HEK293 (cell line): Measurements from ENCODE around the gene NOS1AP.

ENCODE experiments used
- BCL11A ChIP-seq: fragments of 450-650 bp; formaldehyde crosslinking; IDR thresholded peaks from 2 replicates; pipeline ENCODE4 v1.5.1; 2016; ENCODE audit warnings: low read depth, missing biosample characterization, missing genetic modification characterization
- REPIN1 ChIP-seq: fragments of 450-650 bp; formaldehyde crosslinking; IDR thresholded peaks from 2 replicates; pipeline ENCODE4 v1.5.1; 2017; ENCODE audit warnings: missing biosample characterization, missing genetic modification characterization, low read depth
- ZBTB1 ChIP-seq: fragments of 450-650 bp; formaldehyde crosslinking; IDR thresholded peaks from 2 replicates; pipeline ENCODE4 v1.5.1; 2016; ENCODE audit warnings: missing biosample characterization, missing genetic modification characterization
- ZBTB44 ChIP-seq: fragments of 450-650 bp; IDR thresholded peaks from 2 replicates; pipeline ENCODE4 v1.5.1; 2018; ENCODE audit warnings: missing biosample characterization, mild to moderate bottlenecking, missing genetic modification characterization
- ZBTB7A ChIP-seq: fragments of 450-650 bp; formaldehyde crosslinking; IDR thresholded peaks from 2 replicates; pipeline ENCODE4 v1.5.1; 2016; ENCODE audit warnings: low read depth, missing biosample characterization, missing genetic modification characterization
- ZNF501 ChIP-seq: fragments of 450-650 bp; formaldehyde crosslinking; IDR thresholded peaks from 2 replicates; pipeline ENCODE4 v1.5.1; 2016; ENCODE audit warnings: missing biosample characterization, missing genetic modification characterization
- ZNF670 ChIP-seq: fragments of 450-650 bp; formaldehyde crosslinking; IDR thresholded peaks from 2 replicates; pipeline ENCODE4 v1.5.1; 2016; ENCODE audit warnings: missing biosample characterization, missing genetic modification characterization, low read depth
- TF ChIP-seq, protein P1 (sequence below): fragments of 450-650 bp; formaldehyde crosslinking; IDR thresholded peaks from 2 replicates; pipeline ENCODE4 v1.5.1; 2016; ENCODE audit warnings: missing biosample characterization, missing genetic modification characterization
- TF ChIP-seq, protein P2 (sequence below): fragments of 450-650 bp; formaldehyde crosslinking; IDR thresholded peaks from 2 replicates; pipeline ENCODE4 v1.5.1; 2016; ENCODE audit warnings: missing biosample characterization, missing genetic modification characterization
- TF ChIP-seq, protein P3 (sequence below): fragments of 450-650 bp; formaldehyde crosslinking; IDR thresholded peaks from 2 replicates; pipeline ENCODE4 v1.5.1; 2016; ENCODE audit warnings: missing biosample characterization, missing genetic modification characterization
- TF ChIP-seq, protein P4 (sequence below): fragments of 450-650 bp; formaldehyde crosslinking; IDR thresholded peaks from 2 replicates; pipeline ENCODE4 v1.5.1; 2017; ENCODE audit warnings: missing biosample characterization, missing genetic modification characterization

- no peak for TF ChIP-seq ZBTB7A (tag by site-specific recombination)
- no peak for TF ChIP-seq BCL11A (tag by site-specific recombination)
- no peak for TF ChIP-seq ZBTB1 (tag by site-specific recombination)
- TF ChIP-seq, protein P1, sequence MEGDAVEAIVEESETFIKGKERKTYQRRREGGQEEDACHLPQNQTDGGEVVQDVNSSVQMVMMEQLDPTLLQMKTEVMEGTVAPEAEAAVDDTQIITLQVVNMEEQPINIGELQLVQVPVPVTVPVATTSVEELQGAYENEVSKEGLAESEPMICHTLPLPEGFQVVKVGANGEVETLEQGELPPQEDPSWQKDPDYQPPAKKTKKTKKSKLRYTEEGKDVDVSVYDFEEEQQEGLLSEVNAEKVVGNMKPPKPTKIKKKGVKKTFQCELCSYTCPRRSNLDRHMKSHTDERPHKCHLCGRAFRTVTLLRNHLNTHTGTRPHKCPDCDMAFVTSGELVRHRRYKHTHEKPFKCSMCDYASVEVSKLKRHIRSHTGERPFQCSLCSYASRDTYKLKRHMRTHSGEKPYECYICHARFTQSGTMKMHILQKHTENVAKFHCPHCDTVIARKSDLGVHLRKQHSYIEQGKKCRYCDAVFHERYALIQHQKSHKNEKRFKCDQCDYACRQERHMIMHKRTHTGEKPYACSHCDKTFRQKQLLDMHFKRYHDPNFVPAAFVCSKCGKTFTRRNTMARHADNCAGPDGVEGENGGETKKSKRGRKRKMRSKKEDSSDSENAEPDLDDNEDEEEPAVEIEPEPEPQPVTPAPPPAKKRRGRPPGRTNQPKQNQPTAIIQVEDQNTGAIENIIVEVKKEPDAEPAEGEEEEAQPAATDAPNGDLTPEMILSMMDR = no peak
- TF ChIP-seq ZNF501 = no peak
- TF ChIP-seq ZNF670 (tag by site-specific recombination) = no peak
- TF ChIP-seq, protein P2, sequence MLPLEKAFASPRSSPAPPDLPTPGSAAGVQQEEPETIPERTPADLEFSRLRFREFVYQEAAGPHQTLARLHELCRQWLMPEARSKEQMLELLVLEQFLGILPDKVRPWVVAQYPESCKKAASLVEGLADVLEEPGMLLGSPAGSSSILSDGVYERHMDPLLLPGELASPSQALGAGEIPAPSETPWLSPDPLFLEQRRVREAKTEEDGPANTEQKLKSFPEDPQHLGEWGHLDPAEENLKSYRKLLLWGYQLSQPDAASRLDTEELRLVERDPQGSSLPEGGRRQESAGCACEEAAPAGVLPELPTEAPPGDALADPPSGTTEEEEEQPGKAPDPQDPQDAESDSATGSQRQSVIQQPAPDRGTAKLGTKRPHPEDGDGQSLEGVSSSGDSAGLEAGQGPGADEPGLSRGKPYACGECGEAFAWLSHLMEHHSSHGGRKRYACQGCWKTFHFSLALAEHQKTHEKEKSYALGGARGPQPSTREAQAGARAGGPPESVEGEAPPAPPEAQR (tag by site-specific recombination) = no peak
- TF ChIP-seq REPIN1 (tag by site-specific recombination) = no peak
- TF ChIP-seq, protein P3, sequence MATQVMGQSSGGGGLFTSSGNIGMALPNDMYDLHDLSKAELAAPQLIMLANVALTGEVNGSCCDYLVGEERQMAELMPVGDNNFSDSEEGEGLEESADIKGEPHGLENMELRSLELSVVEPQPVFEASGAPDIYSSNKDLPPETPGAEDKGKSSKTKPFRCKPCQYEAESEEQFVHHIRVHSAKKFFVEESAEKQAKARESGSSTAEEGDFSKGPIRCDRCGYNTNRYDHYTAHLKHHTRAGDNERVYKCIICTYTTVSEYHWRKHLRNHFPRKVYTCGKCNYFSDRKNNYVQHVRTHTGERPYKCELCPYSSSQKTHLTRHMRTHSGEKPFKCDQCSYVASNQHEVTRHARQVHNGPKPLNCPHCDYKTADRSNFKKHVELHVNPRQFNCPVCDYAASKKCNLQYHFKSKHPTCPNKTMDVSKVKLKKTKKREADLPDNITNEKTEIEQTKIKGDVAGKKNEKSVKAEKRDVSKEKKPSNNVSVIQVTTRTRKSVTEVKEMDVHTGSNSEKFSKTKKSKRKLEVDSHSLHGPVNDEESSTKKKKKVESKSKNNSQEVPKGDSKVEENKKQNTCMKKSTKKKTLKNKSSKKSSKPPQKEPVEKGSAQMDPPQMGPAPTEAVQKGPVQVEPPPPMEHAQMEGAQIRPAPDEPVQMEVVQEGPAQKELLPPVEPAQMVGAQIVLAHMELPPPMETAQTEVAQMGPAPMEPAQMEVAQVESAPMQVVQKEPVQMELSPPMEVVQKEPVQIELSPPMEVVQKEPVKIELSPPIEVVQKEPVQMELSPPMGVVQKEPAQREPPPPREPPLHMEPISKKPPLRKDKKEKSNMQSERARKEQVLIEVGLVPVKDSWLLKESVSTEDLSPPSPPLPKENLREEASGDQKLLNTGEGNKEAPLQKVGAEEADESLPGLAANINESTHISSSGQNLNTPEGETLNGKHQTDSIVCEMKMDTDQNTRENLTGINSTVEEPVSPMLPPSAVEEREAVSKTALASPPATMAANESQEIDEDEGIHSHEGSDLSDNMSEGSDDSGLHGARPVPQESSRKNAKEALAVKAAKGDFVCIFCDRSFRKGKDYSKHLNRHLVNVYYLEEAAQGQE (tag by site-specific recombination) = no peak
- TF ChIP-seq ZBTB44 (tag by site-specific recombination) = no peak
- TF ChIP-seq, protein P4, sequence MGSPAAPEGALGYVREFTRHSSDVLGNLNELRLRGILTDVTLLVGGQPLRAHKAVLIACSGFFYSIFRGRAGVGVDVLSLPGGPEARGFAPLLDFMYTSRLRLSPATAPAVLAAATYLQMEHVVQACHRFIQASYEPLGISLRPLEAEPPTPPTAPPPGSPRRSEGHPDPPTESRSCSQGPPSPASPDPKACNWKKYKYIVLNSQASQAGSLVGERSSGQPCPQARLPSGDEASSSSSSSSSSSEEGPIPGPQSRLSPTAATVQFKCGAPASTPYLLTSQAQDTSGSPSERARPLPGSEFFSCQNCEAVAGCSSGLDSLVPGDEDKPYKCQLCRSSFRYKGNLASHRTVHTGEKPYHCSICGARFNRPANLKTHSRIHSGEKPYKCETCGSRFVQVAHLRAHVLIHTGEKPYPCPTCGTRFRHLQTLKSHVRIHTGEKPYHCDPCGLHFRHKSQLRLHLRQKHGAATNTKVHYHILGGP (tag by site-specific recombination) = no peak
Measured at GRCh38 chr1:162139211-162139610, 69.7 kb downstream of the NOS1AP start.
